HG02759 (cell line): ENCODE results near the gene ZNF639.
A peak's percentile ranks its signal among the peaks of the same experiment; 100 is the strongest.
"Not testable (repeated sequence)": the region's sequence is repeated elsewhere in the genome, so short reads cannot be mapped to it uniquely, and the experiment has no call there.

Experiments
- ATAC-seq: cut with Tn5 transposase; IDR thresholded peaks from one replicate; pipeline ENCODE4 v1.9.1; 2021; ENCODE audit warnings: mild to moderate bottlenecking, moderate library complexity; ENCODE audit not compliant: unreplicated experiment

The ZNF639 gene

DNA sequence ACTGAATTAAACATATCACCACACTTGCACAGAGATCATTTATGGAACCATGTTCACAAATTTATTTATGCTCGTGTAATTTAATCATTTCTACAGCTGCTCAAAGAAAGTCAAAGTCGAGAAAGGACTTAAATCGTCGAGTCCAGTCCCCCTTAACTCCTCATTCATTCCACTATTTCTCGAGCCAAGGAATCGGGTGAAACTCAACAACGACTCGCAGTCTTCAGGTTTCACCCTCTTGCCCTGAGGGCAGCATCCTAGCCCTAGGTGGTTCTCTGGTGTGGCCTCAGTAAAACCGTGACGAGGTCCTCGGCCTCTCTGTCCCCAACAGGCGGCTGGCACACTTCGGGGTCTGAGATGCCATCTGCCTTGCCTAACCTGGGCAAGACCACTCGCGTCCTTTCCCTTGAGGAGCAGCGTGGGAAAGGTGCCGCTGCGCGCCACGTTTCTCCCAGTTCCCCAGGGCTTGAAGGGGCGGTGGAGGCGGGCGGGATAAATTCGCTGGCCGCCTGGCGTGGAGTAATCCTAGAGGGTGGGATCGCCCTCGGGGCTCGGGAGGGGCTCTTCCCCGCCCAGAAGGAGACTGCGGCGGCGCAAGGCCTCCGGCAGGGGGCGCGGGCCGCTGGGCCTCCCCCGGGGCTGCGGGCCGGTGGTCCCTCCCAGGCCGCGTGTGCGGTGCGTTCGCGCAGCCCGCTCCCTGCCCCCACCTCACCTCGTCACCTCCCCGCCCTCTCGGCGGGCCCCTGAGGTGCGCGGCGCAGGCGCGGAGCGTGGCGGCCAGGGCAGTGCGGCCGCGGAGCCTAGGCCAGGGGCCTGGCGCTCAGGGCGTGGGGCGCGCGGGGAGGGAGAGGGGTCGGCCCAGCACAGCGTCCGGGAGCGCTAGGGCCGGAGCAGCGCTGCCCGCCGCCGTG is at the start of gene ZNF639:
TSS of gene ZNF639 (plus strand) at position 746 of the 911 bp plus-strand sequence. CDS start 5,263 bp downstream, outside the sequence.
- peak; percentile 82 for ATAC-seq

DNA sequence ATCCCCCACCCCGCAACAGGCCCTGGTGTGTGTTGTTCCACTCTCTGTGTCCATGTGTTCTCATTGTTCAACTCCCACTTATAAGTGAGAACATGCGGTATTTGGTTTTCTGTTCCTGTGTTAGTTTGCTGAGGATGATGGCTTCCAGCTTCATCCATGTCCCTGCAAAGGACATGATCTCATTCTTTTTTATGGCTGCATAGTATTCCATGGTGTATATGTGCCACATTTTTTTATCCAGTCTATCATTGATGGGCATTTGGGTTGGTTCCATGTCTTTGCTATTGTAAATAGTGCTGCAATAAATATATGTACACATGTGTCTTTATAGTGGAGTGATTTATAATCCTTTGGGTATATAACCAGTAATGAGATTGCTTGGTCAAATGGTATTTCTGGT is 48.4 kb upstream of the ZNF639 start:
- not testable (repeated sequence) for ATAC-seq

- no peak for ATAC-seq
Measured at GRCh38 chr3:179276001-179276400, 46.8 kb upstream of the ZNF639 start.

DNA sequence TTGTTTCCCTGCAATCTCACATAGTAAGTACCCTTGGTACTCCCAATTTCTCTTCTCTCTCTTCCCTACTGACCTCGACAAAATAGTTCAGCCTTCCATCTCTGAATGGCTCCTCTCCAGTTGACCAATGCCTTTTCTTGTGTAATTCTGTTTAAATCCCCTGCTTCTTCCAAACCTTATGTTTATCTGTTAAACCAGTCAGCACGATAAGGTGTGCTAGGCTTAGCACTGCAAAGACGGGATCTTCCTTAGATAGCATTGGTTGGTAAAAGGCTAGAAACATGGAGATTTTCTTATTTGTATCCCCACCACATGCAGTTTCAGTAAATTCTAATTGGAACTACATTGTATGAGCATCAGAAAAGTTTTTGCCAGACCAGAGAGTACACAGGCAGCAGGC is 46.1 kb upstream of the ZNF639 start:
- no peak for ATAC-seq

DNA sequence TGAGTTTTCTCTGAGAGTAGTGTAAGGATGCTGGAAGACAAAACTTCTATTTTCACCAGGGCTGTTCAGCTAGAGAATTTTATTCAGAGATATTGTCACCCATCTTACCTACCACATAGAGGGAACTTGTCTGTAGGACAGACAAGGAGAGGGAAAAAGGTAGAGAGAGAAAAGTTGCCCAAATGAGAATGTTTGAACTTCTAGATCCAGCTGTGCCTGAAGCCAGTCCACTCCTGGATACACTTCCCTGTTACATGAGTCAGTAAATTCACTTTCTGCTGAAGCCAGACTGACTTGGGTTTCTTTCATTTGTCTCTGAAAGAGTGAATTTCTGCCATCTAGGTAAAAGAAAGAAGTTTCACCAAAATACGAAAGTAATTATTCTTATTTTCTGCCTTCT is 44.7 kb upstream of the ZNF639 start:
- ATAC-seq = no peak

- no peak for ATAC-seq
Measured at GRCh38 chr3:179278932-179279693, 43.7 kb upstream of the ZNF639 start.

DNA sequence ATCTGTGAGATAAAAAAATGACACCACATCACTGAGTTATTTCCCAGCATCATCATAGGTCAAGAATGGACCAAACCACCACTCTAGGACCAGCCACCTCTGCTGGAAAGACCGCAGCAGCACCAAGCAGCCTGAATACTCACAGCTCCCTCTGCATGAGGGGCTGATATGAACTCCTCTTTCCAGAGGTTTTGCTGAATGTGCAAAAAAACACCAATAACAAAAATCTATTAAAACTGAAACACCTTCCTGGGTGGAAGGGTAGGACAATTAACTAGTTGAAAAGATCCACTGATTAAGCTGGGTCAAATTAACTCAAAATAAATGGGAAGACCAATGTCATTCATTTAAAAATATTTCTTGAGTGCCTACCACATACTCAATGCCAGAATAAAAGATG is 43.0 kb upstream of the ZNF639 start:
- ATAC-seq = no peak

DNA sequence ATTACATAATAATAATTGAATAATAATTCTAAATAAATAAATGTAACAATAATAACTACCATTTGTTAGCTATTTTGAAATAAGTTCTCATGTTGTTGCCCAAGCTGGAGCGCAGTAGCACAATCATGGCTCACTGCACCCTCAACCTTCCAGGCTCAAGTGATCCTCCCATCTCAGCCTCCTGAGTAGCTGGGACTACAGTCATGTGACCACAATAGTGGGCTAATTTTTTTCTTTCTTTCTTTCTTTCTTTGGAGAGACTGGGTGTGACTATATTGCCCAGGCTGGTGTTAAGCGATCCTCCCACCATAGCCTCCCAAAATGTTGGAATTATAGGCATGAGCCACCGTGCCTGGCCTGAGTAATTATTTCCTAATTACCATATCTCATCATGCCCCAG is 41.0 kb upstream of the ZNF639 start:
- no peak for ATAC-seq

- ATAC-seq = no peak
Measured at GRCh38 chr3:179286331-179286730, 36.5 kb upstream of the ZNF639 start.

- ATAC-seq = no peak
Measured at GRCh38 chr3:179288845-179289244, 34.0 kb upstream of the ZNF639 start.

GRCh38 chr3:179289295-179289694 is 33.5 kb upstream of the ZNF639 start:
- no peak for ATAC-seq

- ATAC-seq = no peak
Measured at GRCh38 chr3:179292450-179292849, 30.4 kb upstream of the ZNF639 start.

DNA sequence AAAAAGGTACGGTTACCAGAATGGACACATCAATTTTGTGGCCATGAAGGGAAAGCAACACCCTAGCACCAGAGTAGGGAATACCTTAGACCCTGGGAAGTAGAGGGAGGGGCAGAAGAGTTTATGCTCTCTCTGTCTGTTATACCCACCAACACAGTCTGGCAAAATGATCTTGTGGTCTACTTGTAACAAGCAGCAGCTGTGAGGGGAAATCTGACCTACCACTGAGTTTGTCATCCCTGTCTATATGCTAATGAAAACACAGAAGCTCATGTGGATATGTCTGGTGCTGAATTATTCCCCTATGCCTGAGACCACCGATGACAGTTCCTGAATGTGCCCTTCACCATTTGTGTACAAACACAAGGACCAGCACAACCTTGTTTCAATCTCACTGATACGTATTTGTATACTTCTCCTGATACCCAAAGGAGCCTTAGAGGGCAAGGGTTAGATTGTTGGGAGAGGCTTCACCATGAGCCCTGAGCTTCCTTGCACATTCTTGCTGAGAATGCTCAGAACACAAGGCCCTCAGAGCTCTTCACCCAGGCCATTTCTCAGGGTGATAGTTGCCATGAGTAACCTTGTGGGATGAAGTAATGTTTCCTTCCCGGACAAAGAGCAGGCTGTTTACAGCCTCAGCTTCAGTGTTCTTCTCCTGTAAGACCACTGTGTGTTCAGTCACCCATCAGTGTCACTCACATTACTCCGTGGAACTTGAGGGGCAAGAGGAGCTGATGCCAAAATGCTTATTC is 24.7 kb upstream of the ZNF639 start:
- no peak for ATAC-seq

DNA sequence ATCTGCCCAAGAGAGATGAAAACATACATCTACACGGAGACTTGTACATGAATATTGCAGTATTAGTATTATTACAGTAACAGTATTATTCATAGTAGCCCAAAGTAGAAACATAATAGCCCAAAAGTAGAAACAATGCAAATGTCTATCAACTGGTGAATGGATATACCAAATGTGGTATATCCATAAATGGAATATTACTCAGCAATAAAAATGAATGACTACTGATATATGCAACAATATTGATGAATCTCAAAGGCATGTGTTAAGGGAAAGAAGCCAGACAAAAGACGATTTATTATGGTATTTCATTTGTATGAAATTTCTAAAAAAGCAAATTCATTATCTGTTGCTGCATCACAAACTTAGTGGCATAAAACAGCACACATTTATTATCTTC is 23.5 kb upstream of the ZNF639 start:
- no peak for ATAC-seq

GRCh38 chr3:179299999-179300613 is 22.7 kb upstream of the ZNF639 start:
- ATAC-seq = no peak

GRCh38 chr3:179301645-179302044 is 21.2 kb upstream of the ZNF639 start:
- ATAC-seq = no peak

DNA sequence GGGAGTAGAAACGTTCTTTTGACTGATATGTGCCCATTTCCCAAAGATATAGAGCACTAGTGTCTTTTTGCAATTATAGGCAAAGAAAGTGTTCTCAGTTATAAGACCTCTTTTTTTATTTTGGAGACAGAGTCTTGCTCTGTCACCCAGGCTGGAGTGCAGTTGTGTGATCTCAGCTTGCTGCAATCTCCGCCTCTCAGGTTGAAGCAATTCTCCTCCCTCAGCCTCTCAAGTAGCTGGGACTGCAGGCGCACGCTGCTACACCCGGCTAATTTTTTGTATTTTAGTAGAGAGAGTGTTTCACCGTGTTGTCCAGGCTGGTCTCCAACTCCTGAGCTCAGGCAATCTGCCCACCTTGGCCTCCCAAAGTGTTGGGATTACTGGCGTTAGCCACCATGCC is 20.7 kb upstream of the ZNF639 start:
- ATAC-seq = no peak

- ATAC-seq = no peak
Measured at GRCh38 chr3:179304605-179305004, 18.2 kb upstream of the ZNF639 start.

GRCh38 chr3:179307362-179307761 is 15.5 kb upstream of the ZNF639 start:
- ATAC-seq = not testable (repeated sequence)

- ATAC-seq = no peak
Measured at GRCh38 chr3:179308001-179308400, 14.8 kb upstream of the ZNF639 start.
